Right atrium auricular region (tissue), 2 donors: ENCODE data around the gene DLG5. TPM values are rescaled to one million over a fixed set of nuclear protein-coding genes. Genes with fewer than 3 reads are reported as not detected.

Source experiments
- DNase-seq: peaks from one replicate; pipeline ENCODE4 v3.0.0-alpha.2; 2019; ENCODE audit warnings: low spot score
- H3K27ac ChIP-seq, 2 donors: fragments of 200-600 bp; sonication (generic); 1 replicate in 1 of 2; 2 replicates in 1 of 2; pipeline ENCODE4 v1.5.1; 2016 to 2019
- H3K27me3 ChIP-seq, 2 donors: fragments of 200-600 bp; sonication (generic); one replicate each; pipeline versions ENCODE4 v1.5.1 to v1.6.0; 2017 to 2019
- H3K36me3 ChIP-seq: fragments of 200-600 bp; sonication (generic); one replicate; pipeline ENCODE4 v1.5.1; 2016
- H3K4me1 ChIP-seq, 2 donors: fragments of 200-600 bp; sonication (generic); one replicate each; pipeline versions ENCODE4 v1.5.1 to v1.6.0; 2017 to 2019
- H3K4me3 ChIP-seq, 2 donors: fragments of 200-600 bp; sonication (generic); 1 replicate in 1 of 2; 2 replicates in 1 of 2; pipeline ENCODE4 v1.5.1; 2017 to 2019; ENCODE audit warnings: mild to moderate bottlenecking in 1 of 2, moderate library complexity in 1 of 2
- H3K9me3 ChIP-seq, 2 donors: fragments of 200-600 bp; sonication (generic); one replicate each; pipeline ENCODE4 v1.5.1; 2019
- CTCF ChIP-seq, 2 donors: fragments of 200-600 bp; sonication (generic); IDR thresholded peaks; one replicate each; pipeline ENCODE4 v1.5.1; 2019; ENCODE audit warnings: antibody characterized with exemption in 2 of 2
- total RNA-seq, 2 donors: library from RNA; depleted of rRNA; stranded (reverse); fragments of >200 nt; gene quantifications; one replicate each; pipeline ENCODE4 v1.1.0, GENCODE V29; 2016

Gene DLG5
- total RNA-seq, 2 donors from 2014 or later = 10.5 to 20.4 TPM

- no peaks in the 10 kb centered on the region for H3K36me3 ChIP-seq
- H3K9me3 ChIP-seq = no peaks in the 10 kb centered on the region
- H3K27me3 ChIP-seq = no peaks in the 10 kb centered on the region
- no peak overlapping the region for H3K4me3 ChIP-seq
- no peak for TF ChIP-seq CTCF (IDR thresholded peaks at IDR 0.05)
- peaks cover 0 to 21% of the 10 kb centered on the region in 2 donors for H3K4me1 ChIP-seq
- DNase-seq = no peak
- H3K27ac ChIP-seq = no peak overlapping the region
Observed at GRCh38 chr10:77892761-77893160, 33.8 kb downstream of the DLG5 start.

GRCh38 chr10:77892021-77892739 lies 34.4 kb downstream of the DLG5 start:
- no peak overlapping the region for H3K4me3 ChIP-seq
- peaks cover 0 to 27% of the 10 kb centered on the region in 2 donors for H3K4me1 ChIP-seq
- H3K27ac ChIP-seq = no peak overlapping the region
- no peaks in the 10 kb centered on the region for H3K36me3 ChIP-seq
- no peaks in the 10 kb centered on the region for H3K9me3 ChIP-seq
- H3K27me3 ChIP-seq = no peaks in the 10 kb centered on the region
- no peak for TF ChIP-seq CTCF (IDR thresholded peaks at IDR 0.05)
- no peak for DNase-seq

- no peaks in the 10 kb centered on the region for H3K9me3 ChIP-seq
- no peaks in the 10 kb centered on the region for H3K27me3 ChIP-seq
- no peak overlapping the region for H3K4me3 ChIP-seq
- H3K4me1 ChIP-seq = peaks cover 0 to 42% of the 10 kb centered on the region in 2 donors
- peak overlapping the region in 1 of 2 donors; percentile 57 for H3K27ac ChIP-seq
- no peaks in the 10 kb centered on the region for H3K36me3 ChIP-seq
- no peak for DNase-seq
- TF ChIP-seq CTCF (IDR thresholded peaks at IDR 0.05) = no peak
Observed at GRCh38 chr10:77890097-77890496, 36.5 kb downstream of the DLG5 start.

DNA sequence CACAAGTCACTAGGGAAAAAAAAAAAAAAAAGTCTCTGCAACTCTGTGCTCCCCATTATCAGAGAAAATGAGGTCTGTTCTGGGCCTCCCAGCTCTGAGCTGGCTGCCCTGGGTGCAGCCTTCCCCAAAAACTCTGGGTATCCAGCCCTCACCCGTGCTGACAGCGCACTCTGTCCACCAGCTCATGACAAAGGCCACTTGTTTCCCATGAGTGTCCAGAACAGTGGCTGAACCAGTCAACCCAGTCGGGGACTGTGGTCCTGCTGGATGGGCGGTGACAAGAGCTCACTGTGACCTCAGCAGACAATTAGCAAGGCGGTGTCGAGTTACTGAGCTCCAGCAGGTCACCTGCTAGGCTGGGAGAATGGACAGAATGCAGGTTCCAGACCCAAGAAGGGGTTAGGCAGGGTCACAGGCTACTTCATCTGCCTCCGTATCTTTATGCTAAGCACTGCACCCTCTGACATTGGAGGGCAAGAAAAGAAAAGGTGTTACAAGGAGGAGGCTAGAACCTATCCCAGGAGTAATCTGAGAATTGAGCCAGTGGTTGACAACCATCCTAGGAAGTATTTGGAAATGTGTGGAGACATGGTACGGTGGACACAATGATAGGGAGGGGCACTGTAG lies 37.2 kb downstream of the DLG5 start:
- no peak for TF ChIP-seq CTCF (IDR thresholded peaks at IDR 0.05)
- Histone ChIP-seq H3K4me3 (no peak overlapping the region), H3K4me1 (peaks cover 0 to 42% of the 10 kb centered on the region in 2 donors), H3K9me3 (no peaks in the 10 kb centered on the region), H3K27me3 (no peaks in the 10 kb centered on the region), H3K36me3 (no peaks in the 10 kb centered on the region), H3K27ac (peak overlapping the region; percentile 57 to 63)
- no peak for DNase-seq

- no peak for TF ChIP-seq CTCF (IDR thresholded peaks at IDR 0.05)
Observed at GRCh38 chr10:77888356-77888703, 38.2 kb downstream of the DLG5 start.

More at GRCh38 chr10:77888356-77888703, 38.2 kb downstream of the DLG5 start:
- DNase-seq = no peak
- peak overlapping the region; percentile 57 to 63 for H3K27ac ChIP-seq
- no peak overlapping the region for H3K4me3 ChIP-seq
- H3K27me3 ChIP-seq = no peaks in the 10 kb centered on the region
- no peaks in the 10 kb centered on the region for H3K36me3 ChIP-seq
- no peaks in the 10 kb centered on the region for H3K9me3 ChIP-seq
- H3K4me1 ChIP-seq = peaks cover 0 to 42% of the 10 kb centered on the region in 2 donors
